GM21423 (cell line): ENCODE results near the gene SIDT1.

ENCODE experiments used
- ATAC-seq: cut with Tn5 transposase; IDR thresholded peaks from one replicate; pipeline ENCODE4 v1.9.1; 2021; ENCODE audit warnings: mild to moderate bottlenecking, moderate library complexity; ENCODE audit not compliant: unreplicated experiment

Gene SIDT1

DNA sequence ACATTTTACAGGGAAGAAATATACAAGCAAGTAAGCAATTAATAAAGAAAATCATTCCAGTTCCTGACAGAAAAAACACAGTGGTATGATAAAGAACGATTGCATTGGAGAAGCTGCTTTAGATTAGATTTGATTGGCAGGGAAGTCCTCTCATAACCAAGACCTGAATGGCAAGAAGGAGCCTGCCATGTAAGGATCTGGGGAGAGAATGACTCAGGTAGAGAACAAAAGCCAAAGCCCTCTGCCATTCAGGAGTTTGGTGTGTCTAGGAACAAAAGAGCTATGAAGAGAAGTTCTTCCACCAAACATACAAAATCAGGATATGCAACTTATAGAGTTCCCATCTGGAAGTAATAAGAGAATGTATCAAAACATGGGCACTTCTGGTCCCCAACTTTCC, 57.6 kb downstream of the SIDT1 start:
- ATAC-seq = no peak

DNA sequence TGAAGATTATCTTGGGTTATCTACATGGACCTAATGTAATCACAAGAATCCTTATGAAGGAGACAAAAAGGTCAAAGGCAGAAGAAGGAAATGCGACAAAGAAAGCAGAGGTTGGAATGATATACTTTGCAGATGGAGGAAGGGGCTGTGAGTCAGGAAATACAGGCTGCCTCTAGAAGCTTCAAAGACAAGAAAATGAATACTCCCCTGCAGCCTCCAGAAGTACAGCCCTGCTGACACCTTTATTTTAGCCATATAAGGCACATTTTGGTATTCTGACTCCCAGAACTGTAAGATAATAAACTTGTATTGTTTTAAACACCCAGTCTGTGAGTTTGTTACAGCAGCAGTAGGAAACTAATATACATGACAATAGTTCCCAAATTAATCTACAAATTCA, 58.6 kb downstream of the SIDT1 start:
- no peak for ATAC-seq

DNA sequence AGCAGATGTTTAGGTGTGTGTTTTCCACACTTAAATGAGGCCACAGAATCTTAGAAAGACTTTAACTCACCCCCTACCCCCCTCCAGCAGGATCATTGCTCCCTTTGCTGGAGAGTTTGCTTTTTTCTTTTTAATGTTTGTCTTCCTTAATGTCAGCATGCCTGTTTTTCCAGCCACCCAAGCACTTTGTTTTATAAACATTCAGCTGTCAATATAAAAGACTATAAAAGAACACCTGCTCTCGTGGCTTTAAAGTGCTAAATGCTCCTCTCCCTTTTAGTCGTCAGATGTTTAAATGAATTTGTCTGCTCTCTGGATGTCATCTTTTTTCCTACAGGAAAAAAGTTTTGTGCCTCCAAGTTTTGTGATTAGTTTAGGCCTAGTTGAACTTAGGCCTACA, 61.7 kb downstream of the SIDT1 start:
- ATAC-seq = no peak

DNA sequence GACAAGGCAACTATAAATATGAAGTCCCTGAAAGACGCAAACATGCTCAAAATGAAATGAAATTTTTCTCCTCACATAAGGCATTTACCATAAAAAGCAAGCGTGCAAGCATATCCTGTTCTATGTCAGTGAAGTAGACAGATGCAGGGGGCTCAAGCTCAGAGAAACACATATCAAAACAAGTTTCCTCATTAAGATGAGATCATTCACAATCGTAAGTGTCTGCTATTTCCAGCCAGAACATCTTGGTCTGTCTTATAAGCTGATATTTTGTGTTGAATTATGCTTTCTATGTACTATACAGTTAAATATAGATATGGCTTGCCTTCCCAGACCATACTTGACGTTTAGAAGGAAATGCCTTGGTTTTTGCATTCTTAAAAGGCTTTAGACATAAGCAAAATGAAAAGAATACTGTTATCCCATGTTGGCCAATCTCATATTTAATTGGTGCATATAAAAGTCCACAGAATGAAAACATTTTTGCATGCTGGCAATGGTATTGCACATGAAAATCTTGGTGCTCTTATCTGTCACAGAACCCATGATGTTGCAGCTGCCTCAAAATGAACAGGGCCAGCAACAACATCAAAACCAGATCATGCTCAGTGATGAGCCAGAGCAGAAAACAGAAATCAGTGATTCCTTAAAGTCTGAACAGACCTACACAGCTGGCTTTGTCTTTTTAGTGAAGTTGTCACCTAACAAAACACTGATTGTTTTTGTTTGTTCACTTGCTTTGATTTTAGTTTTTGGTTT, 65.4 kb downstream of the SIDT1 start:
- ATAC-seq = no peak

DNA sequence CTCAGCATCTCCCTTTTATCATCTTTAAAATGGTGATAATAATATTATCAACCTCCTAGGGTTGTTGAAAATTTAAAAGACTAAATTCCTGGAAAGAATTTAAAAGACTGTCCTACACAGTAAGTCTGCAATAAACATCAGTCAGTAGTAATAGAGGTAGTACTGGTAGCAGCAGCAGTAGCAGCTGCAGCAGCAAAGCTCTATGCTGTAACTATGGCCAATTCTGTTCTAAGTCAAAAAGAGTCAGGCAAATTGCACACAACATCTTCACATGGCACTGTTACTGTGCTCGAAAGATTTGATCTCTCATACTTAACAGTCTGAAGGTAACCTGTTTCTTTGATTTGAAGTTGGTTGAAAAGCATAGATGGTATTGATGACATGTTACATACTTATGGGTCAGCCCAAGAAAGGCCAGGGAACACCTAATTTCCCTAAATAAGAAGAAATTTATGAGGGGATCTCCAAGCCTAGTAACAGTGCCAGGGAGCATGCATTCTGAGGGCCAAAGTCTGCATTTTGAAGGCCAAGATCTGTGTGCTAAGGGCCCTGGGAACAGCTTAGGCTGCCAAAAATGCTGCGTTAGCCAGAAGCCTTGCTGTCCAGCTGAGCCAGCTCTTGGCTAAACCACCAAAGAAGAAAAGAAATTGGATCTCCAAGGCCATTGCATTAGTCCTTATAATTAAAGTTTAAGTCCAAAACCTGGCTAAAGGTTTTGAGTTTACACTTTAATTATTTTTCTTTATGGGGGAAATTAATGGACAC, 68.2 kb downstream of the SIDT1 start:
- no peak for ATAC-seq

DNA sequence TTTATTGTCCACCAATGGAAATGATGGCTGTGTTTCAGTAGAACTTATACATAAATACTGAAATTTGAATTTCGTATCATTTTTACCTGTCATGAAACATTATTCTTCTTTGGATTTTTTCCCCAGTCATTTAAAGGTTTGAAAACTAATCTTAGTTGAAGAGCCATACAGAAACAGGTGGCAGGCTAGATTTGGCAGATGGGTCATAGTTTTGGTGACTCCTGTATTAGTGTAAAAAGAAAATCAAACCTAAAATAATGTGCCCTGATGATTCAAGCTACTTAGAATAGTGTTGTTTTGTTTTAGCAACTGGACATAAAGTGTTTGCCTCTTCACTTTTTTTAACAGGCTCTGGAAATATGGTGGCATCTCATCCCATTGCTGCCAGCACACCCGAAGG, 68.9 kb downstream of the SIDT1 start:
- ATAC-seq = no peak

DNA sequence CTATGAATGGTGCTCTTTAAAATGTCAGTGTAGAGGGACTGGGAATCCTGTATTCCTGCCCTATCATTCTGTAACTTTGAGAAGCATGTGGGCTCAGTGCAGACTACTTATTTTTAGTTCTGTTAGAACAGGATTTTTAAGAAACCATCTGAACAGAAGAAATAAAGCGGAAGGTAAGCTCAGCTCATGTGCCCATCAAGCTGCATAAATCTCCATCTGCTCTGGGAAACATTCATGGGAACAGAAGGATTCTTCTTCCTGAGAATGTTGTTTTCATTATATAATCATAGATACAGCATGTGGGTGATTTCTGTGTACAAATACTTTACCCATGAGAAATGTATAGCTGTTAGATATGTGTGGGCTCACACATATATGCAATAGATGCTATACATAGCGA, 69.9 kb downstream of the SIDT1 start:
- no peak for ATAC-seq

DNA sequence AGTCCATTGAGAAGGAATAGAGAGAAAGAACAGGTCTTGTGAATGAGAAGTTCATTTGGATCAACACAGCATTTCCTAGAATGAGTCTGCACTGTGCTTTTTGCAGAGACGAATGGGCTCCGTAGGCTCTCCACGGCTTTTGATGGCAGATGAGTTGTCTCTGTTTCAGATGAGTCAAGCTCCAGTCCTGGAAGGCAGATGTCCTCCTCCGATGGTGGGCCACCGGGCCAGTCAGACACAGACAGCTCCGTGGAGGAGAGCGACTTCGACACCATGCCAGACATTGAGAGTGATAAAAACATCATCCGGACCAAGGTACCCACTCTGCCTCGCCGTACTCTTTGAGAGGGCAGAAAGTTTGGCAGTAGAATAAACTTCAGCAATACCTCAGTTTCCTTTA, 70.5 kb downstream of the SIDT1 start:
- no peak for ATAC-seq

DNA sequence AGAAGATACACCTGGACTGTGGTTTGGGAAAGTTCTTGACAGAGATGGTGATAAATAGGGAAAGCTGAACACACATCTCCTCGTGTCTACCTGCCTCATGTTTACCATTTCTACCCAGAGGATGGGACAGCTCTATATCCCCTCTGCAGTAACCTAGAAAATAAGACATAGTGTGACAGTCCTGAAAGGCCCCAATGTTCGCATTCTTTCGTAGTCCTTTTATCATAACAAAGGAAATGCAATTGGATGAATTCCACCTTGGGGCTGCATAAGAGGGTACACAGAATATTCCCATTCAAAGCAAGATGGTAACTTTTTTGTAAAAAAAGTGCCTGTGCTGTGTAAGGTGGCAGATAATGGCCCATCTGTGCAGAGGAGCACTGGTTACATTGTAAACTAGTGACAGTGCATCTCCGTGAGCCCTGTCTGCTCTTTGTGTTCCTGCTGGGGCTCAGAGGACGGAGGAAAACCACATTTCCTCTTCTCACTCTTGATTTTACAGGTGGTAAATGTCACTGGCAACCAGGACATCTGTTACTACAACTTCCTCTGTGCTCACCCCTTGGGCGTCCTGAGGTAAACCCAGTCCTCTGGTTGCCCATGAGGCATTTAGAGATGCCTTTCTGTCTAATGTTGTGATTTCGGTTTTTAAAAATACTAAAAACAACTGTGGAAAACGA, 74.3 kb downstream of the SIDT1 start:
- ATAC-seq = peak; percentile 99

DNA sequence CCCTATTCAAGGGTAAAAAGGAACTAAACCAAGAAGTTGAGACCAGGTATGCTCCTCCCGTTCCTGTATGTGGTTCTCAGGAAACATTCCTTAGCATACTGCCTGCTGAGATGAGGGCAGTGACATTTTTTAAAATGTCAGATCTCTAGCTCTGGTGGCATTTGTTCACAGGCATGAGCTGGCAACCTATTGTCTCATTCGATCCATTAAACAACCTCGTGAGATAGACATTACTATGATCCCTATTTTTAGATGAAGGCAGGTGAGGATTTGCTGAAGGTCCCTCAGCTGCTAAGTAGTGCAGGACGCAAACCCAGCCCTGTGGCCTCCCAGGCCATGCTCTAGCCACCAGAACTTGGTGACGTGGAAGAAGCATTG, 74.9 kb downstream of the SIDT1 start:
- peak; percentile 6 for ATAC-seq

DNA sequence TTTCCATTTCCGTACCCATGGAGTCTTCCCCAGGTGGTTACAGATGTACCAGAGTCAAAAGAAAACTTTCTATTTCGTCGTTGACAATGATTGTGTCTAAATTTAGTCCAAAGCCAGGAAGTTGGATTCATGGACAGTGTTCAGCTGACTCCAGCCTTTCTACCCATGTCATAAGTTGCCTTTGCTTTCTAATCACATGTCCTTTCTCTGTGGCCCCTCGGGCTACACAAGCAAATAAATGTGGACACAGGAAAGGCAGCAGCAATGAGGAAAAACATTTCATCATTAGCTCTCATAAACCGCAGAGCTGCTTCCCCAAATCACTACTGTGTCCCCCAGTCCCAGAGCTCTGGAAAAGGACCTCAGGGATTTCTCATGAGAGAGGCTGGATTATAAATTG, 82.0 kb downstream of the SIDT1 start:
- ATAC-seq = no peak

DNA sequence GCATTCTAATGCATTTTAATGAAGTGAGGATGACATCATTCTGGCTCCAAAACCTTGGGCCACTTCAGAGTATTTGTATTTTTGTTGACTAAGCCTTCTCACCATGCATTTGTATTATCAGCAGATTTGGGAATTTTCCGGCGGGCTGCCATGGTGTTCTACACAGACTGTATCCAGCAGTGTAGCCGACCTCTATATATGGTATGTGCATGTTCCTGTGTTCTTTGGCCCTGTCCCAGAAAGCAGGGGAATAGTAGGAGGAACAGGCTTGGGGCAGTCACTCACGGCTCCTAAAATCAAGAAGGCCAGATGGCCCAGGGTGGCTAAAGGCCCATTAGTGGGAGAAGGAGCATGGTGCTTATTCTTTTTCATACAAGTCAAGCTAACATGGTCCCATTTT, 83.6 kb downstream of the SIDT1 start:
- ATAC-seq = no peak

DNA sequence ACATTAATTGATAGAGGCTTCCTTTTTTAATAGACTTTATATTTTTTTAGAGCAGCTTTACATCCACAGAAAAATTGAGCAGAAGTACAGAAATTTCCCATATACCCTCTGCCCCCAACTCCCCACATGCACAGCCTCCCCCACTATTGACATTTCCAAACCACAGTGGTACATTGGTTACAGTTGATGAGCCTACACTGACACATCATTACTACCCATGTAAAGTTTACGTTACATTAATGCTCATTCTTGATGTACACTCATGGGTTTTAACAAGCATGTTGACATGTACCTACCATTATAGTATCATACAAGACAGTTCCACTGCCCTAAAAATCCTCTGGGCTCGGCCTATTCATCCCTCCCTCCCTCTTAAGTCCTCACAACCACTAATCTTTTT, 85.4 kb downstream of the SIDT1 start:
- no peak for ATAC-seq

DNA sequence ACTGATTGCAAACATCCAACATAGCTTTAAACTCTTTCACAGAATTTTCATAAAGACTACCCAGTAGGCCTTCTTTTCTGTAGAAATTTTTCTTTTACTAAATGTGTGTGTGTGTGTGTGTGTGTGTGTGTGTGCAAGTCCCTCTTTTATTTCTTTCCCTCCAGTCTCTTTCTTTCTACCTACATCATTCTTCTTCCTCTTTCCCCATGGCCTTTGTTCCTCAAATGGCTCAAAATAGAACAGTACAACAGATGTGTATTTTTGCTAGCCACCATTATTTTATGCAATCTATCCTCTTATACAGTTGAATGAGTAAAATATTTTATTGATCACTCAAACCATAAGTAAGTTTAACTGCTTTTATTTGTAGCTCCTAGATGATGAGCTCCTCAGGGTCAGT, 87.7 kb downstream of the SIDT1 start:
- no peak for ATAC-seq

DNA sequence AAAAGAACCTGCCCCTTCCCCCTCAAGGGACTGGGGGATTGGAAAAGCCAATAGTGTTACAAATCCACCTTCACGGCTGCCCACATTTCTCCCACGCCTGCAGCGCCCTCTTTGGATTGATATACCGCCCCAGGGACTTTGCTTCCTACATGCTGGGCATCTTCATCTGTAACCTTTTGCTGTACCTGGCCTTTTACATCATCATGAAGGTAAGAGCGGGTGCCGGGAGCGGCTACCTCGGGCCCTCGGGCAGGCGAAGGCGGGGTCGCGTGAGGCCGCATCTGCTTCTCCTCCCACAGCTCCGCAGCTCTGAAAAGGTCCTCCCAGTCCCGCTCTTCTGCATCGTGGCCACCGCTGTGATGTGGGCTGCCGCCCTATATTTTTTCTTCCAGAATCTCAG, 91.0 kb downstream of the SIDT1 start:
- ATAC-seq = no peak

DNA sequence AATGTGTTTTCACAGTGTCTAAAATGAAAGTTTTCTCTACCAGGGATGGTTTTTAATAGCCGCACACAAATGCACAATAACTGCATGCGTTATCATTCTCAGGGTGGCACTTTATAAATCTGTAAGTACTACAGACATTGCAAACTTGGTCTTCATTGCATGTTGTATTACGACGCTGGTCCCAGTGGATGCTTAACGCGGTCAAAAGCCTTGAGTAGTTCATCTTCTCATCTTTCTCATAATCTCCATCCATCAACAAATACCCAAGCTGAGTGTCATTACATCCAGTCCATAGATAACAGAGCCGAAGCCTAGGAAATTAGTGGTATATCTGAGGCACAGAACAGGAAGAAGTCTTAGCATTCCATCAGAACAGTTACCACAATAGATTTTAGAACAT, 91.5 kb downstream of the SIDT1 start:
- no peak for ATAC-seq

DNA sequence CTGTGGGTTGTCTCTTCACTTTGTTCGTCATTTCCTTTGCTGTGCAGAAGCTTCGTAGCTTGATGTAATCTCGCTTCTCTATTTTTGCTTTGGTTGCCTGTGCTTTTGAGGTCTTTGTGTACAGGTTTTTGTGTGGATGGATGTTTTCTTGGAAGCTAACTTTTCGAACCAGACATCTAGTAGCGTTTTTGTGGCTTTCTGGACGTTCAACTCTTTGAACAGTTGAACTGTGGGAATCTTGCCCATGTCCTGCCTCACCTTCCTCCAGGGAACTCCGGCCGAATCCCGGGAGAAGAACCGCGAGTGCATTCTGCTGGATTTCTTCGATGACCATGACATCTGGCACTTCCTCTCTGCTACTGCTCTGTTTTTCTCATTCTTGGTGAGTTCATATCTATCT, 93.5 kb downstream of the SIDT1 start:
- ATAC-seq = no peak

DNA sequence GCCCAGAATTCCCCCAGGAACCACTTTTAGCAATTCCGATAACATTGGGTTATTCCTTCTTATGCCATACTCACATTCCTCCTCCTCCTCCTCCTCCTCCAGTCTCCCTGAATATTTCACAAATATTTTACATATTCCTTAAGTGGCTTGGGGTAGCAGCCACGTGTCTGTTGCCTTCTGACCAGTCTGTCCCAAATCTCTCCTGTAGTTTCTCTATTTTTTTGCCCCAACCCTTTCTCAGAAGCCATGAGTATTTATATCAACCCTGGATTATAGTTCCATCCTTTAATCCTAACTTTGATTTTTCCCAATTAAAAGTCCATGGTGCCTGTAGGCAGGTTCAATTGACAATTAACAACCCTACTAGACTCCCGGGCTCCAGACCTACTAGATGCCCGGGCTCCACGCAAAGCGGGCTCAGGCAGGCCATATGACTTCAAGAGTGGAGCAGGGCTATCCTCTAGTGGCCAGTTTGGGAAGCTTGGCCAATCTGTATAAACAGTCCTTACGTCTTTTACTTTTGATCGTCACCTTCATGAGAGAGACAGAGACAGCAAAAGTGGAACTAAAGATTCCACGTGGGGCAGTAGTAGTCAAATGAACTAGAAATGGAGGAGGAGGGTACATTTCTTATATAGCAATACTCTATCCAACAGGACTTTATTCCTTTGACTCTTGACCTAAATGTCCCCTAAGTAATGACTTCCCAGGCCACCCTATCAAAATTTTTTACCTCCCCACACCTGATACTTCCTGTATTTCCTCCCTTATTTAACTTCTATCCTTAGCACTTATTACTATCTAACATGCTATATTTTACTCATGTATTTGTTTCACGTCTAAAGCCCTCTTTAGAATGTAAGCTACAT, 94.4 kb downstream of the SIDT1 start:
- peak; percentile 59 for ATAC-seq

DNA sequence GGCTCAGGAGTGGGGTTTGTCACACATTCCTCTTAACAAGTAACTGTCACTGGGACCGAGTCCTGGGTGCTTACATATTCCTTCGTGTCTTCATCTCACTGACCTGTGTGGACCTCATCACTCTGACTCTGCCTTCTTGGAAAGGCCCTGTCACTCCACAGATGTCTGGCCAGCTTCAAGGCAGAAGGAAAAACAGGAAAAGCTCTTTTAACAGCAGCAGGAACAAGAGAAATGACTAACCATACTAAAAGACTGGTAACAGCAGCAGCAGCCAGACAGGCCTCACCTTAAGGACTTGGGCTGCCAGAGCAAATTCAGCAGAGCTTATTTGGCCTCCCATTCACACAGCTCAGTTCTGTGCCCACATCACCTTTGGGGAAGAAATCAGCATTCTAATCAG, 96.0 kb downstream of the SIDT1 start:
- ATAC-seq = no peak

DNA sequence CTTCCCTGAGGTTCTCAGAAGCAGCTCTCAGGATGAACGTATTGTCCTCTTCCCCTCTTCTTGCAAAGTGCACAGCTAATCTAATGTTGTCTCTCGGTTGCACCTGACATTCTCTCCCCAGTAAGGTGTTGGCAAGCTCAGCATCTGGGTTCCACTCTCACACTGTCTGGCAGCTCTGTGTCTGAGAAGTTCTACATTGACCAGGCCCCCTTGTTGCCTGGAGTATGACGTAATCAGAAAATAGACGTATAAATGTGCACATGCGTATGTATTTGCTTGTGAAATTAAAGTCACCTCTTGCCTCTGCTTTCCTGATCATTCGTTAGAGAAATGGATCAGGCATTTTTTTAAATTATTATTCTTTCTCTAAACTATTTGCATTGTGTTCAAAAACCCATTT, 96.4 kb downstream of the SIDT1 start:
- ATAC-seq = no peak
